GM23338 (cell line): ENCODE results near the gene HMCN2. TPM values are rescaled to one million over a fixed set of nuclear protein-coding genes. Genes with fewer than 3 reads are reported as not detected.

Source experiments
- ATAC-seq: fragments of 200-7000 bp; cut with Tn5 transposase; 3 replicates; pipeline ENCODE4 v1.9.1; 2020
- DNase-seq: peaks from one replicate; pipeline ENCODE4 v3.0.0-alpha.2; 2015; ENCODE audit warnings: low spot score
- H2AFZ ChIP-seq: fragments of 200-600 bp; sonication (generic); 2 replicates; pipeline ENCODE4 v1.8.0; 2016; ENCODE audit warnings: antibody characterized with exemption, mild to moderate bottlenecking, moderate library complexity
- H3F3A ChIP-seq: fragments of 200-600 bp; sonication (generic); replicated peaks from 2 replicates; pipeline ENCODE4 v1.8.0; 2017; ENCODE audit warnings: antibody characterized with exemption, mixed run types, low read depth
- H3K27ac ChIP-seq: fragments of 200-600 bp; sonication (generic); 2 replicates; pipeline ENCODE4 v1.6.1; 2016; ENCODE audit warnings: low read depth
- H3K27me3 ChIP-seq: fragments of 200-600 bp; sonication (generic); 2 replicates; pipeline ENCODE4 v1.8.0; 2016; ENCODE audit warnings: mild to moderate bottlenecking, mixed run types, moderate library complexity; ENCODE audit not compliant: insufficient read depth
- H3K36me3 ChIP-seq: fragments of 200-600 bp; sonication (generic); 2 replicates; pipeline ENCODE4 v1.8.0; 2016; ENCODE audit warnings: mild to moderate bottlenecking; ENCODE audit not compliant: insufficient read depth
- H3K4me1 ChIP-seq: fragments of 200-600 bp; sonication (generic); 2 replicates; pipeline ENCODE4 v1.8.0; 2016; ENCODE audit warnings: mild to moderate bottlenecking, moderate library complexity; ENCODE audit not compliant: insufficient read depth
- H3K4me2 ChIP-seq: fragments of 200-600 bp; sonication (generic); 2 replicates; pipeline ENCODE4 v1.7.1; 2017; ENCODE audit warnings: mixed run types
- H3K4me3 ChIP-seq: fragments of 200-600 bp; sonication (generic); 2 replicates; pipeline ENCODE4 v1.6.1; 2016; ENCODE audit warnings: mixed run types
- H3K79me2 ChIP-seq: fragments of 200-600 bp; sonication (generic); replicated peaks from 2 replicates; pipeline ENCODE4 v1.8.0; 2017; ENCODE audit warnings: mild to moderate bottlenecking; ENCODE audit not compliant: insufficient read depth
- H3K9me2 ChIP-seq: fragments of 200-600 bp; sonication (generic); 2 replicates; pipeline ENCODE4 v1.8.0; 2017; ENCODE audit not compliant: insufficient read depth
- H4K20me1 ChIP-seq: fragments of 200-600 bp; sonication (generic); replicated peaks from 2 replicates; pipeline ENCODE4 v1.8.0; 2017; ENCODE audit warnings: mild to moderate bottlenecking; ENCODE audit not compliant: insufficient read depth
- H3K27ac Mint-ChIP-seq: 2 replicates; pipeline ENCODE4 v1.8.0; 2020; ENCODE audit warnings: inconsistent platforms, mild to moderate bottlenecking, moderate library complexity, mixed read lengths
- H3K27me3 Mint-ChIP-seq: 3 replicates; pipeline ENCODE4 v1.8.0; 2022; ENCODE audit warnings: low read depth, mild to moderate bottlenecking, moderate library complexity, mixed read lengths, inconsistent platforms; ENCODE audit not compliant: insufficient read depth, poor library complexity
- H3K36me3 Mint-ChIP-seq: 3 replicates; pipeline ENCODE4 v1.8.0; 2021; ENCODE audit warnings: low read depth, mild to moderate bottlenecking, inconsistent platforms, moderate library complexity, mixed read lengths
- H3K4me1 Mint-ChIP-seq: 3 replicates; pipeline ENCODE4 v1.8.0; 2020; ENCODE audit warnings: mild to moderate bottlenecking, inconsistent platforms, mixed read lengths
- H3K4me3 Mint-ChIP-seq: 3 replicates; pipeline ENCODE4 v1.8.0; 2021; ENCODE audit warnings: moderate library complexity, mild to moderate bottlenecking, inconsistent platforms, mixed read lengths
- H3K9me3 Mint-ChIP-seq: 3 replicates; pipeline ENCODE4 v1.8.0; 2020; ENCODE audit warnings: moderate library complexity, mild to moderate bottlenecking, inconsistent platforms, mixed read lengths
- CREB1 ChIP-seq: fragments of 250-450 bp; sonication (Bioruptor Pico); IDR thresholded peaks from 2 replicates; pipeline ENCODE4 v1.5.0; 2020; ENCODE audit warnings: low read depth, mild to moderate bottlenecking, moderate library complexity
- CTCF ChIP-seq, 2 experiments: fragments of 200-600 bp in 1 of 2; sonication (generic) in 1 of 2; conservative IDR thresholded peaks; 2 replicates each; pipeline versions ENCODE4 v1.5.1 to v1.6.1; 2016 to 2017; ENCODE audit warnings: antibody characterized with exemption in 2 of 2, low read depth in 2 of 2, mild to moderate bottlenecking in 2 of 2, moderate library complexity in 1 of 2
- EZH2 ChIP-seq: fragments of 200-600 bp; sonication (generic); IDR thresholded peaks from one replicate; pipeline ENCODE4 v1.8.0; 2017; ENCODE audit warnings: antibody characterized with exemption, mild to moderate bottlenecking, low read depth; ENCODE audit not compliant: unreplicated experiment
- JUNB ChIP-seq: IDR thresholded peaks from one replicate; pipeline ENCODE4 v1.6.1; 2016; ENCODE audit warnings: antibody characterized with exemption; ENCODE audit not compliant: unreplicated experiment
- POLR2AphosphoS5 ChIP-seq: IDR thresholded peaks from 2 replicates; pipeline ENCODE4 v1.6.1; 2016; ENCODE audit warnings: antibody characterized with exemption, low read depth
- REST ChIP-seq: IDR thresholded peaks from one replicate; pipeline ENCODE4 v1.6.1; 2018; ENCODE audit warnings: antibody characterized with exemption; ENCODE audit not compliant: unreplicated experiment
- STAT1 ChIP-seq: IDR thresholded peaks from one replicate; pipeline ENCODE4 v1.6.1; 2016; ENCODE audit warnings: antibody characterized with exemption; ENCODE audit not compliant: unreplicated experiment
- ZNF331 ChIP-seq: fragments of 250-450 bp; sonication (Bioruptor Pico); IDR thresholded peaks from 2 replicates; pipeline ENCODE4 v1.5.0; 2020; ENCODE audit warnings: low read depth, mild to moderate bottlenecking, moderate library complexity
- ZNF462 ChIP-seq: fragments of 250-450 bp; sonication (Bioruptor Pico); IDR thresholded peaks from 2 replicates; pipeline ENCODE4 v1.5.0; 2020; ENCODE audit warnings: mild to moderate bottlenecking, moderate library complexity
- polyA plus RNA-seq: library from polyadenylated mRNA; unstranded; fragments of >200 nt; fragmentation: Nextera tagmentation; extraction: Ambion mirVana; gene quantifications from 2 replicates; pipeline ENCODE4 v1.2.1, GENCODE V29; 2016
- total RNA-seq: library from RNA; depleted of rRNA; stranded (reverse); fragments of >200 nt; shearing (Covaris generic); gene quantifications from 2 replicates; pipeline ENCODE4 v1.2.3, GENCODE V29; 2014

Gene HMCN2
- total and polyA plus RNA-seq, 2 experiments from 2014 or later: 1.3 to 4.7 TPM

GRCh38 chr9:130239741-130240241 is 25.8 kb upstream of the HMCN2 start:
- Histone ChIP-seq H3K4me1 (no peaks in the 10 kb centered on the region), H3F3A (no peaks in the 10 kb centered on the region), H3K27ac (no peak overlapping the region), H3K79me2 (no peaks in the 10 kb centered on the region), H3K4me2 (no peak overlapping the region), H3K9me2 (no peaks in the 10 kb centered on the region), H3K4me3 (no peak overlapping the region), H3K27me3 (no peaks in the 10 kb centered on the region), H4K20me1 (no peaks in the 10 kb centered on the region), H3K36me3 (no peaks in the 10 kb centered on the region; the same call in 1 of the 2 replicates), H2AFZ (no peak overlapping the region)
- Mint-ChIP-seq H3K27me3 (peaks cover 21% of the 10 kb centered on the region), H3K36me3 (no peaks in the 10 kb centered on the region), H3K9me3 (no peaks in the 10 kb centered on the region; the same call in 2 of the 3 replicates), H3K4me3 (no peak overlapping the region), H3K27ac (no peak overlapping the region), H3K4me1 (peaks cover 27% of the 10 kb centered on the region)
- DNase-seq: no peak
- TF ChIP-seq ZNF462 (CRISPR knock-in tag): no peak
- TF ChIP-seq EZH2: no peak
- TF ChIP-seq POLR2AphosphoS5: no peak
- TF ChIP-seq CTCF (conservative IDR thresholded peaks at IDR 0.05; ENCODE audit: low read depth in 2 of 2): no peak
- TF ChIP-seq REST: no peak
- TF ChIP-seq ZNF331 (CRISPR knock-in tag): no peak
- TF ChIP-seq JUNB: no peak
- TF ChIP-seq CREB1 (CRISPR knock-in tag): no peak
- no peak for TF ChIP-seq STAT1
- ATAC-seq: no peak
